Measurements from ENCODE around the gene MRPL10.

Gene MRPL10

DNA sequence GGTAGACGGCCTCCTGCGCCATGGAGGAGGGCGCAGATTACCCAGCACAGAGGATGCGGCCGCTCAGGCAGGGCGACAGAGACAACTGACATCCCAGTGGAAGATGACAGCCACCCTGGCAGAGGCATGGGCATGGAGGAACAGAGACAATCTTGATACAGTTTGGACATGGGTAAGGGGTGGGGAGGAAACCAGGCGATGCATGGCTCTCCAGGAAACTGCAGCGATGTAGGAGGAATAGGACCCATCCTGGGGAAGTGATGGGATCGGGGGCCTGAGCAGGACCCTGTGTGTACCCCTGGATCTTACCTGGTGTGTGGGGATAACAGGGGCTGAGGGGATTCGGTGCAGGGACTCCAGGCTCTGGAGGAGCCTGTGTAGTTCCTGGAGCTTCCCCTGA is 14.4 kb downstream of the MRPL10 start (continued):
- TF ChIP-seq, protein P1, sequence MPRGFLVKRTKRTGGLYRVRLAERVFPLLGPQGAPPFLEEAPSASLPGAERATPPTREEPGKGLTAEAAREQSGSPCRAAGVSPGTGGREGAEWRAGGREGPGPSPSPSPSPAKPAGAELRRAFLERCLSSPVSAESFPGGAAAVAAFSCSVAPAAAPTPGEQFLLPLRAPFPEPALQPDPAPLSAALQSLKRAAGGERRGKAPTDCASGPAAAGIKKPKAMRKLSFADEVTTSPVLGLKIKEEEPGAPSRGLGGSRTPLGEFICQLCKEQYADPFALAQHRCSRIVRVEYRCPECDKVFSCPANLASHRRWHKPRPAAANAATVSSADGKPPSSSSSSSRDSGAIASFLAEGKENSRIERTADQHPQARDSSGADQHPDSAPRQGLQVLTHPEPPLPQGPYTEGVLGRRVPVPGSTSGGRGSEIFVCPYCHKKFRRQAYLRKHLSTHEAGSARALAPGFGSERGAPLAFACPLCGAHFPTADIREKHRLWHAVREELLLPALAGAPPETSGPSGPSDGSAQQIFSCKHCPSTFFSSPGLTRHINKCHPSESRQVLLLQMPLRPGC (tag by site-specific recombination; IDR thresholded peaks at IDR 0.05) = no peak
- TF ChIP-seq ZNF510 (tag by site-specific recombination; IDR thresholded peaks at IDR 0.05; ENCODE audit: insufficient replicate concordance) (no peak), ZSCAN16 (tag by site-specific recombination; IDR thresholded peaks at IDR 0.05) (no peak), ZNF324 (tag by site-specific recombination; IDR thresholded peaks at IDR 0.05) (no peak), ZNF843 (tag by site-specific recombination; IDR thresholded peaks at IDR 0.05) (no peak), ZNF571 (tag by site-specific recombination; IDR thresholded peaks at IDR 0.05) (no peak), ZNF48 (tag by site-specific recombination; IDR thresholded peaks at IDR 0.05) (no peak), ZNF223 (tag by site-specific recombination; IDR thresholded peaks at IDR 0.05) (no peak), KLF10 (tag by site-specific recombination; IDR thresholded peaks at IDR 0.05) (no peak), TCF7L2 (IDR thresholded peaks at IDR 0.05; ENCODE audit: borderline replicate concordance, low read depth, low read length) (no peak), ZXDB (tag by site-specific recombination; IDR thresholded peaks at IDR 0.05) (no peak), ZBTB10 (tag by site-specific recombination; IDR thresholded peaks at IDR 0.05) (no peak), ZFP3 (tag by site-specific recombination; IDR thresholded peaks at IDR 0.05; ENCODE audit: low read depth) (no peak)
- TF ChIP-seq, protein P2, sequence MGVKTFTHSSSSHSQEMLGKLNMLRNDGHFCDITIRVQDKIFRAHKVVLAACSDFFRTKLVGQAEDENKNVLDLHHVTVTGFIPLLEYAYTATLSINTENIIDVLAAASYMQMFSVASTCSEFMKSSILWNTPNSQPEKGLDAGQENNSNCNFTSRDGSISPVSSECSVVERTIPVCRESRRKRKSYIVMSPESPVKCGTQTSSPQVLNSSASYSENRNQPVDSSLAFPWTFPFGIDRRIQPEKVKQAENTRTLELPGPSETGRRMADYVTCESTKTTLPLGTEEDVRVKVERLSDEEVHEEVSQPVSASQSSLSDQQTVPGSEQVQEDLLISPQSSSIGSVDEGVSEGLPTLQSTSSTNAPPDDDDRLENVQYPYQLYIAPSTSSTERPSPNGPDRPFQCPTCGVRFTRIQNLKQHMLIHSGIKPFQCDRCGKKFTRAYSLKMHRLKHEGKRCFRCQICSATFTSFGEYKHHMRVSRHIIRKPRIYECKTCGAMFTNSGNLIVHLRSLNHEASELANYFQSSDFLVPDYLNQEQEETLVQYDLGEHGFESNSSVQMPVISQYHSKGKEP (tag by site-specific recombination; IDR thresholded peaks at IDR 0.05) = no peak

DNA sequence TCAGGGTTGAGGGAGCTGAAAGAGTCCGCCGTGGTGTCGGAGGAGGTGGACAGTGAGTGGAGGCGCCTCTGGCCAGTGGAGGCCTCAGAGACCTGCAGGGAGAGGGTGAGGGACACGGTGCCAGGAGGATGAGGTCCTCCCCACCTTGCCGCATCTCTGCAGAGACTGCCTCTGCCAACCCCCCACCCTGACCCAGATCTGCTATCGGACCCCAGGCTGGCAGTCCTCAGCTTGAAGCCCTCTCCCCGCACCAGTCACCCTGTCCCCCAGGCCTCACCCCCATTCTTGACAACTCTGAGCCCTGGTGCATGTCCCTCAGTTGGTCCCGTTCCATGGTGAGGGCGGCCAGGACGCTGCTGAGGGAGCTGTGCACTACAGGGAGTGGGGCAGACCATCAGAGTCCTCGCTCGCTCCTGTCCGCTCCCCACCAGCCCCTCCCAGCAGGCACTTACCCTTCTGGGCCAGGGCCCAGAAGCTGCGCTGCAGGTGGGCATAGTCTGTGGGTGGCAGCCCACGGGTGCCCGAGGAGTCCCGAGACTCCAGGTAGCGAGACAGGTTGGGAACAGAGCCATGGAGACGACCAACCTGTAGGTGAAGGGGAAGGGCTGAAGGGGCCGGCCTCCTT is 15.1 kb downstream of the MRPL10 start:
- H3K36me3 ChIP-seq (ENCODE audit: control insufficient read depth in 2 of 2, insufficient read depth in 1 of 2, low read length in 2 of 2) = peaks cover 0 to 69% of the 10 kb centered on the region in 2 experiments; a peak in 2 of 3 replicates
- no peak overlapping the region for H3K27ac ChIP-seq (ENCODE audit: extremely low read depth, low read depth, low read length)
- no peak overlapping the region for H3K4me3 ChIP-seq (ENCODE audit: low read depth, low read length)
- ChIA-PET CTCF (interaction anchor here (0.6 to 0.7 kb wide), 2 partner anchors 13 to 18 kb away, joined by 3 to 4 read pairs; no protein-coding TSS in a partner anchor), POLR2A (no interaction called here)
- no peaks in the 10 kb centered on the region for H3K9me3 ChIP-seq (ENCODE audit: control insufficient read depth, insufficient read depth, low read depth, low read length)
- H3K4me1 ChIP-seq (ENCODE audit: control insufficient read depth, insufficient read depth, low read length) = no peaks in the 10 kb centered on the region
- TF ChIP-seq ZNF324 (tag by site-specific recombination; IDR thresholded peaks at IDR 0.05) (no peak), ZNF704 (tag by site-specific recombination; IDR thresholded peaks at IDR 0.05) (no peak), SP7 (tag by site-specific recombination; IDR thresholded peaks at IDR 0.05) (no peak), OVOL3 (tag by site-specific recombination; IDR thresholded peaks at IDR 0.05) (no peak), ZNF274 (IDR thresholded peaks at IDR 0.05; ENCODE audit: low read length) (no peak), ZNF274 (tag by site-specific recombination; IDR thresholded peaks at IDR 0.05; ENCODE audit: borderline replicate concordance) (no peak), ZNF18 (tag by site-specific recombination; IDR thresholded peaks at IDR 0.05) (no peak), ZNF658 (tag by site-specific recombination; IDR thresholded peaks at IDR 0.05) (no peak), ZNF645 (tag by site-specific recombination; IDR thresholded peaks at IDR 0.05) (no peak)
- TF ChIP-seq, protein P3, sequence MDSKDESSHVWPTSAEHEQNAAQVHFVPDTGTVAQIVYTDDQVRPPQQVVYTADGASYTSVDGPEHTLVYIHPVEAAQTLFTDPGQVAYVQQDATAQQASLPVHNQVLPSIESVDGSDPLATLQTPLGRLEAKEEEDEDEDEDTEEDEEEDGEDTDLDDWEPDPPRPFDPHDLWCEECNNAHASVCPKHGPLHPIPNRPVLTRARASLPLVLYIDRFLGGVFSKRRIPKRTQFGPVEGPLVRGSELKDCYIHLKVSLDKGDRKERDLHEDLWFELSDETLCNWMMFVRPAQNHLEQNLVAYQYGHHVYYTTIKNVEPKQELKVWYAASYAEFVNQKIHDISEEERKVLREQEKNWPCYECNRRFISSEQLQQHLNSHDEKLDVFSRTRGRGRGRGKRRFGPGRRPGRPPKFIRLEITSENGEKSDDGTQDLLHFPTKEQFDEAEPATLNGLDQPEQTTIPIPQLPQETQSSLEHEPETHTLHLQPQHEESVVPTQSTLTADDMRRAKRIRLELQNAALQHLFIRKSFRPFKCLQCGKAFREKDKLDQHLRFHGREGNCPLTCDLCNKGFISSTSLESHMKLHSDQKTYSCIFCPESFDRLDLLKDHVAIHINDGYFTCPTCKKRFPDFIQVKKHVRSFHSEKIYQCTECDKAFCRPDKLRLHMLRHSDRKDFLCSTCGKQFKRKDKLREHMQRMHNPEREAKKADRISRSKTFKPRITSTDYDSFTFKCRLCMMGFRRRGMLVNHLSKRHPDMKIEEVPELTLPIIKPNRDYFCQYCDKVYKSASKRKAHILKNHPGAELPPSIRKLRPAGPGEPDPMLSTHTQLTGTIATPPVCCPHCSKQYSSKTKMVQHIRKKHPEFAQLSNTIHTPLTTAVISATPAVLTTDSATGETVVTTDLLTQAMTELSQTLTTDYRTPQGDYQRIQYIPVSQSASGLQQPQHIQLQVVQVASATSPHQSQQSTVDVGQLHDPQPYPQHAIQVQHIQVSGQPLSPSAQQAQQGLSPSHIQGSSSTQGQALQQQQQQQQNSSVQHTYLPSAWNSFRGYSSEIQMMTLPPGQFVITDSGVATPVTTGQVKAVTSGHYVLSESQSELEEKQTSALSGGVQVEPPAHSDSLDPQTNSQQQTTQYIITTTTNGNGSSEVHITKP (tag by site-specific recombination; IDR thresholded peaks at IDR 0.05) = no peak

All from HEK293 (cell line).